Endodermal cell (in vitro differentiated cells): Measurements from ENCODE around the gene TSEN54. TPM values are rescaled to one million over a fixed set of nuclear protein-coding genes. Genes with fewer than 3 reads are reported as not detected.

ENCODE experiments used
- DNase-seq: peaks from one replicate; pipeline ENCODE4 v3.0.0-alpha.2; 2017
- H3K27ac ChIP-seq: 2 replicates; pipeline ENCODE4 v1.5.1; 2013; ENCODE audit warnings: mild to moderate bottlenecking, low read depth, low read length, moderate library complexity
- H3K27me3 ChIP-seq: 2 replicates; pipeline ENCODE4 v1.6.1; 2013; ENCODE audit warnings: mild to moderate bottlenecking, low read length, moderate library complexity; ENCODE audit not compliant: insufficient read depth, control insufficient read depth, poor library complexity, severe bottlenecking
- H3K36me3 ChIP-seq: 2 replicates; pipeline ENCODE4 v1.7.0; 2013; ENCODE audit warnings: mild to moderate bottlenecking, low read length, moderate library complexity; ENCODE audit not compliant: control insufficient read depth, insufficient read depth
- H3K4me1 ChIP-seq: one replicate; pipeline ENCODE4 v1.7.0; 2013; ENCODE audit warnings: low read length; ENCODE audit not compliant: control insufficient read depth, insufficient read depth
- H3K4me3 ChIP-seq: 2 replicates; pipeline ENCODE4 v1.5.1; 2013; ENCODE audit warnings: mild to moderate bottlenecking, low read length, moderate library complexity
- H3K9ac ChIP-seq: 2 replicates; pipeline ENCODE4 v1.6.1; 2013; ENCODE audit warnings: mild to moderate bottlenecking, low read length, moderate library complexity; ENCODE audit not compliant: poor library complexity, severe bottlenecking; ENCODE audit errors: extremely low read depth
- H3K9me3 ChIP-seq: 2 replicates; pipeline ENCODE4 v1.6.1; 2013; ENCODE audit warnings: mild to moderate bottlenecking, low read length, moderate library complexity; ENCODE audit not compliant: control insufficient read depth
- H3K27ac Mint-ChIP-seq: 2 replicates; pipeline ENCODE4 v1.8.0; 2020; ENCODE audit warnings: mixed read lengths
- H3K27me3 Mint-ChIP-seq: 2 replicates; pipeline ENCODE4 v1.8.0; 2021; ENCODE audit warnings: mild to moderate bottlenecking, mixed read lengths; ENCODE audit not compliant: insufficient read depth
- H3K36me3 Mint-ChIP-seq: 2 replicates; pipeline ENCODE4 v1.8.0; 2020; ENCODE audit warnings: low read depth, mixed read lengths
- H3K4me1 Mint-ChIP-seq: 2 replicates; pipeline ENCODE4 v1.8.0; 2020; ENCODE audit warnings: mixed read lengths
- H3K4me3 Mint-ChIP-seq: 2 replicates; pipeline ENCODE4 v1.8.0; 2020; ENCODE audit warnings: mild to moderate bottlenecking, moderate library complexity, mixed read lengths
- H3K9me3 Mint-ChIP-seq: 2 replicates; pipeline ENCODE4 v1.8.0; 2020; ENCODE audit warnings: mild to moderate bottlenecking, mixed read lengths
- WGBS, 2 experiments: methylation state at CpG; one replicate each; pipeline versions ENCODE4 v1.1.5 to v1.1.7; 2013; ENCODE audit warnings: missing lambda C conversion rate in 2 of 2, mixed read lengths in 1 of 2; ENCODE audit not compliant: insufficient coverage in 1 of 2, insufficient read length in 1 of 2; 5-methylcytosine and 5-hydroxymethylcytosine counted together
- total RNA-seq, 2 donors: library from RNA; stranded (reverse); fragmentation: NEBNext Ultra II Directional in 1 of 2; extraction: Animal tissue kit (Norgen Biotek cat#: 25700) in 1 of 2; gene quantifications; 2 replicates in 1 of 2; 3 replicates in 1 of 2; pipeline ENCODE4 v1.2.1, GENCODE V29; 2021
- TF ChIP-seq, protein P1 (sequence below): fragments of 200-600 bp; sonication (generic); conservative IDR thresholded peaks from 2 replicates; pipeline ENCODE4 v1.5.0; 2021; ENCODE audit warnings: antibody characterized with exemption, mild to moderate bottlenecking

TSEN54 gene
- total RNA-seq, 2 donors from 2014 or later: 37.7 to 39.1 TPM

DNA sequence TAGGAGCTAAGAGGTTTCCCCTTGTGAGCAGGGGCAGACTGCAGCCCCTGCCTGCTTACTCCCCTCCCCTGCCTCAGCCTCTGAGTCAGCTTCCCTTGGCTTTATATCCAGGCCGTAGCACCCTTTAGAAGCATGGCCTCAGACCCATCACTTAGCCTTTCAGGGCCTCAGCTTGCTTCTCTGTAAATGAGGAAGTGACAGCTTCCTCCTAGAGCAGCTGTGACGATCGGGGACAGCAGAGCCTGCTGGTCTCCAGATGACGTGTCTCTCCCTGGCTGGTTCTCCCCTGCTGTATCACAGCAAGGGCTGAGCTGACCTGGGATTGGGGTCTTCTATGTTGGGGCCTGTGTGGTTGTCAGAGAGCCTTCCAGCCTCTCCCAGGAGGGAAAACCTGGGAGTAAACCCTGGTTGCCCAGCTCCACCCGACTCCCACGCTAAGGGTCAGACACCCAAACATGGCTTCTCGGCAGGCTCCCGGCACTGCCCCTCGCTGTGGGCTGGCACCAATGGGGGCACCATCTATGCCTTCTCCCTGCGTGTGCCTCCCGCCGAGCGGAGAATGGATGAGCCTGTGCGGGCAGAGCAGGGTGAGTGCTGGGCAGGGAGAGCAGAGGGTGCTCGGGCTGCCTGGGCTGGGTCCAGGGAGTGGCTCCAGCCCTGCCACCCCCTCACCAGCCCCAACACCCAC lies 55.0 kb downstream of the TSEN54 start:
- Mint-ChIP-seq H3K4me3 (no peak overlapping the region), H3K27me3 (no peaks in the 10 kb centered on the region), H3K36me3 (peaks cover 28% of the 10 kb centered on the region), H3K9me3 (no peaks in the 10 kb centered on the region), H3K27ac (no peak overlapping the region), H3K4me1 (no peaks in the 10 kb centered on the region)
- H3K27ac ChIP-seq: no peak overlapping the region
- TF ChIP-seq, protein P1, sequence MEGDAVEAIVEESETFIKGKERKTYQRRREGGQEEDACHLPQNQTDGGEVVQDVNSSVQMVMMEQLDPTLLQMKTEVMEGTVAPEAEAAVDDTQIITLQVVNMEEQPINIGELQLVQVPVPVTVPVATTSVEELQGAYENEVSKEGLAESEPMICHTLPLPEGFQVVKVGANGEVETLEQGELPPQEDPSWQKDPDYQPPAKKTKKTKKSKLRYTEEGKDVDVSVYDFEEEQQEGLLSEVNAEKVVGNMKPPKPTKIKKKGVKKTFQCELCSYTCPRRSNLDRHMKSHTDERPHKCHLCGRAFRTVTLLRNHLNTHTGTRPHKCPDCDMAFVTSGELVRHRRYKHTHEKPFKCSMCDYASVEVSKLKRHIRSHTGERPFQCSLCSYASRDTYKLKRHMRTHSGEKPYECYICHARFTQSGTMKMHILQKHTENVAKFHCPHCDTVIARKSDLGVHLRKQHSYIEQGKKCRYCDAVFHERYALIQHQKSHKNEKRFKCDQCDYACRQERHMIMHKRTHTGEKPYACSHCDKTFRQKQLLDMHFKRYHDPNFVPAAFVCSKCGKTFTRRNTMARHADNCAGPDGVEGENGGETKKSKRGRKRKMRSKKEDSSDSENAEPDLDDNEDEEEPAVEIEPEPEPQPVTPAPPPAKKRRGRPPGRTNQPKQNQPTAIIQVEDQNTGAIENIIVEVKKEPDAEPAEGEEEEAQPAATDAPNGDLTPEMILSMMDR: no peak
- WGBS, 2 experiments: 90 to 97% methylated on average over 2 to 15 of the region's 15 CpGs
- DNase-seq: peak; percentile 43
- H3K36me3 ChIP-seq: no peaks in the 10 kb centered on the region
- H3K9me3 ChIP-seq: no peaks in the 10 kb centered on the region
- no peak overlapping the region for H3K9ac ChIP-seq
- no peaks in the 10 kb centered on the region for H3K4me1 ChIP-seq
- no peaks in the 10 kb centered on the region for H3K27me3 ChIP-seq
- H3K4me3 ChIP-seq: no peak overlapping the region

DNA sequence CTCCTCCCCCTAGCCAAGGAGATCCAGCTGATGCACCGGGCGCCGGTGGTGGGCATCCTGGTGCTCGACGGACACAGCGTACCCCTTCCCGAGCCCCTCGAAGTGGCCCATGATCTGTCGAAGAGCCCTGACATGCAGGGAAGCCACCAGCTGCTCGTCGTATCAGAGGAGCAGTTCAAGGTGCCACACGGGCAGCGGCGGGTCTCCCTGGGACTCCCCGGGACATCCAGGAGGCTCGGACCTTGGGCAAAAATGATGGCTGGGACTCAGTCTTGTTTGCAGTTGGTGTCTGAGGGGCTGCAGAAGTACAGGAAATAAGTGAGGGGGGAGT lies 55.5 kb downstream of the TSEN54 start:
- peak; percentile 36 for DNase-seq
- H3K27ac ChIP-seq: no peak overlapping the region
- H3K4me1 ChIP-seq: no peaks in the 10 kb centered on the region
- H3K36me3 Mint-ChIP-seq: peaks cover 23% of the 10 kb centered on the region
- TF ChIP-seq, protein P1: no peak
- no peaks in the 10 kb centered on the region for H3K9me3 Mint-ChIP-seq
- no peak overlapping the region for H3K4me3 ChIP-seq
- no peaks in the 10 kb centered on the region for H3K27me3 Mint-ChIP-seq
- H3K9ac ChIP-seq: no peak overlapping the region
- peak overlapping the region; percentile 65 for H3K27ac Mint-ChIP-seq
- H3K4me1 Mint-ChIP-seq: no peaks in the 10 kb centered on the region
- H3K27me3 ChIP-seq: no peaks in the 10 kb centered on the region
- no peaks in the 10 kb centered on the region for H3K9me3 ChIP-seq
- H3K4me3 Mint-ChIP-seq: no peak overlapping the region
- H3K36me3 ChIP-seq: no peaks in the 10 kb centered on the region
- 94 to 100% methylated on average over 2 to 16 of the region's 16 CpGs for WGBS, 2 experiments

DNA sequence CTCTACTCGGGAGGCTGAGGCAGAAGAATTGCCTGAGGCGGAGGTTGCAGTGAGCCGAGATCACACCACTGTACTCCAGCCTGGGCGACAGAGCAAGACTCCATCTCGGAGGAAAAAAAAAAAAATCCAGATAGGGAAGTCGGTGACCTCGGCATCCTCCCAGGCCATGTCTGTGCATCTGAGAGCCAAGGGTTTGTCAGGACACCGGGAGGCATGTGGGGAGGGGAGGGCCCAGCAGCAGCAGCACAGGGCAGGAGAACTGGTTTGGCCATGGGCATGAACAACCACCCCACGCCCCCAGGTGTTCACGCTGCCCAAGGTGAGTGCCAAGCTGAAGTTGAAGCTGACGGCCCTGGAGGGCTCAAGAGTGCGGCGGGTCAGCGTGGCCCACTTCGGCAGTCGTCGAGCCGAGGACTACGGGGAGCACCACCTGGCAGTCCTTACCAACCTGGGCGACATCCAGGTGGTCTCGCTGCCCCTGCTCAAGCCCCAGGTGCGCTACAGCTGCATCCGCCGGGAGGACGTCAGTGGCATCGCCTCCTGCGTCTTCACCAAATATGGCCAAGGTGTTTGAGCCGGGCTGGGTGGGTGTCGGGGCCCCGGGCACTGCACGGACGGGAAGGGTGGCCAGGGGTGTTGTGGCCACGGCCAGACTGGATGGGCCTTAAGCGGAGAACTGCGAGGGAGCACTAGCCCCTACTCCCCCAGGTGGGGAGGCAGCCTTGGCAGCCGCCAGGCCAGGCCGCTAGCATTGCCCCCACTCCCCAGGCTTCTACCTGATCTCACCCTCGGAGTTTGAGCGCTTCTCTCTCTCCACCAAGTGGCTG lies 56.6 kb downstream of the TSEN54 start:
- peak; percentile 40 for DNase-seq
- H3K36me3 ChIP-seq: no peaks in the 10 kb centered on the region
- no peak overlapping the region for H3K4me3 Mint-ChIP-seq
- H3K36me3 Mint-ChIP-seq: peaks cover 21% of the 10 kb centered on the region
- H3K27me3 ChIP-seq: no peaks in the 10 kb centered on the region
- H3K9me3 Mint-ChIP-seq: no peaks in the 10 kb centered on the region
- H3K4me1 Mint-ChIP-seq: no peaks in the 10 kb centered on the region
- no peaks in the 10 kb centered on the region for H3K27me3 Mint-ChIP-seq
- no peak overlapping the region for H3K27ac ChIP-seq
- 94 to 95% methylated on average over 34 to 39 of the region's 39 CpGs for WGBS, 2 experiments
- no peak overlapping the region for H3K9ac ChIP-seq
- TF ChIP-seq, protein P1: no peak
- no peak overlapping the region for H3K4me3 ChIP-seq
- no peaks in the 10 kb centered on the region for H3K9me3 ChIP-seq
- no peaks in the 10 kb centered on the region for H3K4me1 ChIP-seq
- H3K27ac Mint-ChIP-seq: no peak overlapping the region
